K562 (cell line): ENCODE data around the gene EMC9. TPM values are rescaled to one million over a fixed set of nuclear protein-coding genes. Genes with fewer than 3 reads are reported as not detected.

ENCODE experiments used
- ARID1B ChIP-seq: fragments of 450-650 bp; IDR thresholded peaks from 2 replicates; pipeline ENCODE4 v1.6.1; 2016; ENCODE audit warnings: antibody characterized with exemption, mild to moderate bottlenecking, inconsistent platforms
- GABPB1 ChIP-seq: sonication (generic); formaldehyde crosslinking; IDR thresholded peaks from 2 replicates; pipeline ENCODE4 v1.8.0; 2022; ENCODE audit warnings: mild to moderate bottlenecking, missing genetic modification reagents
- MBD2 ChIP-seq: sonication (generic); IDR thresholded peaks from 2 replicates; pipeline ENCODE4 v1.6.1; 2016; ENCODE audit warnings: low read depth, borderline replicate concordance
- NFIC ChIP-seq: fragments of 450-650 bp; IDR thresholded peaks from 2 replicates; pipeline ENCODE4 v1.6.1; 2017; ENCODE audit warnings: mild to moderate bottlenecking, inconsistent platforms
- RBBP5 ChIP-seq: fragments of 200-600 bp; sonication (generic); IDR thresholded peaks from 2 replicates; pipeline ENCODE4 v1.6.1; 2012; ENCODE audit warnings: borderline replicate concordance, mild to moderate bottlenecking, low read length, control low read depth, inconsistent platforms; ENCODE audit not compliant: insufficient read depth, poor library complexity, severe bottlenecking
- RBFOX2 ChIP-seq: fragments of 200-400 bp; formaldehyde crosslinking; IDR thresholded peaks from 2 replicates; pipeline ENCODE4 v1.6.1; 2017; ENCODE audit warnings: low read depth, mild to moderate bottlenecking, low read length, moderate library complexity
- RNF2 ChIP-seq: sonication (generic); IDR thresholded peaks from 2 replicates; pipeline ENCODE4 v1.6.1; 2016
- SAP30 ChIP-seq: fragments of 200-600 bp; sonication (generic); IDR thresholded peaks from 2 replicates; pipeline ENCODE4 v1.6.1; 2012; ENCODE audit warnings: borderline replicate concordance, low read depth, mild to moderate bottlenecking, moderate library complexity, low read length, control low read depth, inconsistent platforms; ENCODE audit not compliant: insufficient read depth, poor library complexity, severe bottlenecking
- SOX6 ChIP-seq: fragments of 450-650 bp; IDR thresholded peaks from 2 replicates; pipeline ENCODE4 v1.6.1; 2014; ENCODE audit warnings: mild to moderate bottlenecking
- SUPT5H ChIP-seq: fragments of 450-650 bp; IDR thresholded peaks from 2 replicates; pipeline ENCODE4 v1.6.1; 2016
- YY1 ChIP-seq, 3 experiments: IDR thresholded peaks; 2 replicates each; pipeline ENCODE4 v1.6.1; 2011; ENCODE audit warnings: low read length in 2 of 3, mild to moderate bottlenecking in 2 of 3, moderate library complexity in 2 of 3, borderline replicate concordance in 1 of 3, control low read depth in 1 of 3, low read depth in 1 of 3; ENCODE audit not compliant: insufficient read depth in 3 of 3, insufficient replicate concordance in 2 of 3, control insufficient read depth in 1 of 3, insufficient read length in 1 of 3; ENCODE audit errors: extremely low read depth in 1 of 3
- ZBTB40 ChIP-seq, 2 experiments: fragments of 450-650 bp in 1 of 2; sonication (generic) in 1 of 2; formaldehyde crosslinking in 1 of 2; IDR thresholded peaks; 2 replicates each; pipeline versions ENCODE4 v1.7.1 to v1.9.0; 2016 to 2022; ENCODE audit warnings: inconsistent platforms in 1 of 2, mild to moderate bottlenecking in 1 of 2, missing genetic modification reagents in 1 of 2
- ZNF668 ChIP-seq: fragments of 250-450 bp; sonication (Bioruptor Pico); IDR thresholded peaks from 2 replicates; pipeline ENCODE4 v1.8.0; 2022; ENCODE audit warnings: mild to moderate bottlenecking, inconsistent platforms
- polyA plus RNA-seq, 8 experiments: library from polyadenylated mRNA; depleted of rRNA in 4 of 8; stranded (reverse) in 5 of 8; unstranded in 3 of 8; fragments of >200 nt; fragmentation: Nextera tagmentation in 2 of 8; fragmentation: Illumina TruSeq in 1 of 8; extraction: Ambion mirVana in 2 of 8; extraction: Trizol in 1 of 8; gene quantifications; 2 replicates each; pipeline versions ENCODE4 v1.2.1 to v1.2.3, GENCODE V29; 2011 to 2014; ENCODE audit warnings: inconsistent platforms in 1 of 8, missing spikeins in 1 of 8
- total RNA-seq, 7 experiments: library from RNA; depleted of rRNA in 6 of 7; stranded (reverse); fragments of >200 nt in 6 of 7; fragmentation: Illumina TruSeq in 2 of 7; extraction: Trizol in 2 of 7; gene quantifications; 2 replicates each; pipeline versions ENCODE4 v1.2.1 to v1.2.3, GENCODE V29; 2011 to 2021; ENCODE audit warnings: low replicate concordance in 1 of 7
- TF ChIP-seq, protein P1 (sequence below), 2 experiments: IDR thresholded peaks; 2 replicates each; pipeline ENCODE4 v1.6.1; 2011; ENCODE audit warnings: borderline replicate concordance in 1 of 2, control low read depth in 1 of 2, low read depth in 1 of 2, low read length in 1 of 2, mild to moderate bottlenecking in 1 of 2, mixed read lengths in 1 of 2, moderate library complexity in 1 of 2; ENCODE audit not compliant: insufficient read depth in 1 of 2, insufficient read length in 1 of 2, poor library complexity in 1 of 2, severe bottlenecking in 1 of 2; ENCODE audit errors: extremely low read depth in 1 of 2

EMC9 gene
- total and polyA plus RNA-seq, 9 of the 15 experiments (the other 6 are each of a cell fraction or from before 2014, with no cell fraction given): 3.1 to 13.2 (median 7.8) TPM

- TF ChIP-seq ZBTB40 (IDR thresholded peaks at IDR 0.05) (no peak), ZBTB40 (CRISPR knock-in tag; IDR thresholded peaks at IDR 0.05) (no peak), MBD2 (peak; percentile 81; the same call in 1 of the 2 replicates), NFIC (no peak), GABPB1 (CRISPR knock-in tag) (peak; percentile 61; the same call in 1 of the 2 replicates), RBBP5 (peak; percentile 56), RBFOX2 (peak; percentile 92), ZNF668 (CRISPR knock-in tag) (no peak), YY1 (IDR thresholded peaks at IDR 0.05; ENCODE audit: borderline replicate concordance in 1 of 3, control insufficient read depth in 1 of 3, extremely low read depth in 1 of 3, insufficient read depth in 3 of 3, insufficient read length in 1 of 3, insufficient replicate concordance in 2 of 3, low read depth in 1 of 3, low read length in 2 of 3) (peak in 1 of 3 experiments; percentile 13), ARID1B (0 out of 2 replicates have a peak, but pooled peaks have one; percentile 5), SOX6 (no peak), SAP30 (peak; percentile 68), RNF2 (0 out of 2 replicates have a peak, but pooled peaks have one; percentile 7), SUPT5H (peak; percentile 66)
- TF ChIP-seq, protein P1, sequence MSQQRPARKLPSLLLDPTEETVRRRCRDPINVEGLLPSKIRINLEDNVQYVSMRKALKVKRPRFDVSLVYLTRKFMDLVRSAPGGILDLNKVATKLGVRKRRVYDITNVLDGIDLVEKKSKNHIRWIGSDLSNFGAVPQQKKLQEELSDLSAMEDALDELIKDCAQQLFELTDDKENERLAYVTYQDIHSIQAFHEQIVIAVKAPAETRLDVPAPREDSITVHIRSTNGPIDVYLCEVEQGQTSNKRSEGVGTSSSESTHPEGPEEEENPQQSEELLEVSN (IDR thresholded peaks at IDR 0.05; ENCODE audit: borderline replicate concordance in 1 of 2, extremely low read depth in 1 of 2, insufficient read depth in 1 of 2, insufficient read length in 1 of 2, low read depth in 1 of 2, low read length in 1 of 2, poor library complexity in 1 of 2, severe bottlenecking in 1 of 2): peak in 1 of 2 experiments; percentile 21
These were observed at the start of gene EMC9 (continued) for GRCh38 chr14:24141097-24141880.
